GM12801 (cell line): Measurements from ENCODE around the gene SDHD.

Experiments used
- TF ChIP-seq, protein P1 (sequence below): IDR thresholded peaks from one replicate; pipeline ENCODE4 v1.5.1; 2011; ENCODE audit warnings: control low read depth; ENCODE audit not compliant: insufficient read length; ENCODE audit errors: extremely low read depth

Gene SDHD

DNA sequence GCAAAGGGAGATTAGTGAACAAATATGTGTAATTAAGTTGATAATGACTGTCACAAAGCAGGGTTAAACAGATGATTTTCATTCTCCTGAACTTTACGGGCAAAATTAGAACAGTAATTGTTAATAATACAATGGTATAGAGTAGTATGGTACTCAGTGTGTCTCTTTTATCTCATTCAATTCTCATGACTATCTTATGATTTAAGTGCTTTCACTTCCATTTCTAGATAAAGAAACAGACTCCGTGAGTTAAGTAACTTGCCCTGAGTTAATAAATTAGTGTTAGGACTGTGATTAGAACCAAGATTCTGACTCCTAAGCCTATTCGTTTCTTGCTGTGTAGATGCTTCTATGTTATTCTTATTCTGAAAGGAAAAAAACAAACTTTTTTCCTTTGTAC lies 34.9 kb upstream of the SDHD start:
- TF ChIP-seq, protein P1, sequence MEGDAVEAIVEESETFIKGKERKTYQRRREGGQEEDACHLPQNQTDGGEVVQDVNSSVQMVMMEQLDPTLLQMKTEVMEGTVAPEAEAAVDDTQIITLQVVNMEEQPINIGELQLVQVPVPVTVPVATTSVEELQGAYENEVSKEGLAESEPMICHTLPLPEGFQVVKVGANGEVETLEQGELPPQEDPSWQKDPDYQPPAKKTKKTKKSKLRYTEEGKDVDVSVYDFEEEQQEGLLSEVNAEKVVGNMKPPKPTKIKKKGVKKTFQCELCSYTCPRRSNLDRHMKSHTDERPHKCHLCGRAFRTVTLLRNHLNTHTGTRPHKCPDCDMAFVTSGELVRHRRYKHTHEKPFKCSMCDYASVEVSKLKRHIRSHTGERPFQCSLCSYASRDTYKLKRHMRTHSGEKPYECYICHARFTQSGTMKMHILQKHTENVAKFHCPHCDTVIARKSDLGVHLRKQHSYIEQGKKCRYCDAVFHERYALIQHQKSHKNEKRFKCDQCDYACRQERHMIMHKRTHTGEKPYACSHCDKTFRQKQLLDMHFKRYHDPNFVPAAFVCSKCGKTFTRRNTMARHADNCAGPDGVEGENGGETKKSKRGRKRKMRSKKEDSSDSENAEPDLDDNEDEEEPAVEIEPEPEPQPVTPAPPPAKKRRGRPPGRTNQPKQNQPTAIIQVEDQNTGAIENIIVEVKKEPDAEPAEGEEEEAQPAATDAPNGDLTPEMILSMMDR = no peak

DNA sequence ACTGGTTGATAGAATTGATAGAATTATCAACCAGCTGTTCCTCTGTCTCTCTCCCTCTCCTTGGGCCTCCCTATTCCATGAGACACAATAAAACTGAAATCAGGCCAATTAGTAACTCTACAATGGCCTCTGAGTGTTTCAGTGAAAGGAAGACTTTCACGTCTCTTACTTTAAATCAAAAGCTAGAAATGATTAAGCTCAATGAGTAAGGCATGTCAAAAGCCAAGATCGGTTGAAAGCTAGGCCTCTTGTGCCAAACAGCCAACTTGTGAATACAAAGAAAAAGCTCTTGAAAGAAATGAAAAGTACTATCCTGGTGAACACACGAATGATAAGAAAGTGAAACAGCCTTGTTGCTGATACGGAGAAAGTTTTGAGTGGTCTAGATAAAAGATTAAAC lies 29.5 kb upstream of the SDHD start:
- TF ChIP-seq, protein P1 = no peak

DNA sequence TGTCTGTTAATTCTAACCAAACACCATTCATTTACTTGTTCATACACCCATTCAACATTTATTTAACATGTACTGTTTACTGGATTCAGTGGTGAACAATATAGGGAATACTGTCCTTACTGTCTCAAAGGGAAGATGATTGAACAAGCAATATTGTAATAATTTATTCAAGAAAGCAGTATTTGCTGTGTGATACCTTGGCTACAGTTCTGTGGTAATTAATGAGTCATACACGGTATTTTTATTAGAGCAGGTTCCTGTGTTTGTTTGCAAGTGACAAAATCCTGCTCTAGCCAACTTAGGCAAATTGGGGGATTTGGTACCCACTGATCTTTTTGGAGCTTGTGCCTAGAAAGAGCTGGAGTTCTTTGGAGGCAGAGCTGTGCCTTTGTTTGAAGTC lies 28.6 kb upstream of the SDHD start:
- TF ChIP-seq, protein P1 = no peak

DNA sequence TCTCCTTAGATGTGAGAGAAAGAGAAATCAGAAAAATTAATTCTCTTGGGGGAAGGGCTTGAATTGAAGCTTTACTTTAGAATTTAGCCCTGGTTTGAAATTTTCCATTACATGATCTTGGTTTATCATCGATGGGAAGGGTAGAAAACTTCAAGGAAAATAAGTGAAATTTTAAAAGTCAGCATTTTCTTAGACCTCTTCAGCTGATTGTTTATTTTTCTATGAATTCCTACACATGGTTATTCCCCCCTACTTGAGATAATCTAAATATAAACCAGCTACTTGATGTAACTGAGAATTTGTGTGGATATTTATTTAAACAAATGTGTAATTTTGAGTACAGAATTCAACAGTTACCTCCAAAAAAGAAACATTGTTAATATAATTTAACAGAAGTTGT lies 23.8 kb upstream of the SDHD start:
- TF ChIP-seq, protein P1 = no peak

- TF ChIP-seq, protein P1 = no peak
Measured at GRCh38 chr11:112073941-112074811, 12.5 kb upstream of the SDHD start, which contains the start of the genes NKAPD1 and PIH1D2. NKAPD1 (plus strand) TSS chr11:112074299; CDS start chr11:112075575, 1,276 bp downstream. PIH1D2 (minus strand) TSS chr11:112074017; CDS start chr11:112073174, 843 bp downstream.

DNA sequence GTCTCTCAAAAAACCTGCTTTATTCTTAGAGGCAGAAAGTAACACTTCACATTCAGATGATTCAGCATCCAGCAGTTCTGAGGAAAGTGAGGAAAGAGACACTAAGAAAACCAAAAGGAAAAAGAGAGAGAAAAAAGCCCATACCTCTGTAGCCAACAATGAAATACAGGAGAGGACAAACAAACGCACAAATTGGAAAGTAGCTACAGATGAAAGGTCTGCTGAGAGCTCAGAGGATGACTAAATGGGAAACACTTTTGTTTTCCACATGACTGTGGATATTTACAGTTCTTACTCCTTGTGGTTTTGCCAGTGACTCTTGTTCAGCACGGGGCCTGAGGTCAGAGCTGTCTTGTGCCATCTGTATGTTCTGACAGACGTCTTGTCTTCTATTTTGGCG lies 3.9 kb upstream of the SDHD start:
- TF ChIP-seq, protein P1 = no peak

GRCh38 chr11:112085822-112086421 lies 751 bp upstream of the SDHD start:
- TF ChIP-seq, protein P1 = no peak
